GM18867 (cell line): ENCODE results near the gene PTPRE.

ENCODE experiments used
- ATAC-seq: cut with Tn5 transposase; IDR thresholded peaks from one replicate; pipeline ENCODE4 v1.9.1; 2021; ENCODE audit warnings: mild to moderate bottlenecking, moderate library complexity; ENCODE audit not compliant: unreplicated experiment

The PTPRE gene

DNA sequence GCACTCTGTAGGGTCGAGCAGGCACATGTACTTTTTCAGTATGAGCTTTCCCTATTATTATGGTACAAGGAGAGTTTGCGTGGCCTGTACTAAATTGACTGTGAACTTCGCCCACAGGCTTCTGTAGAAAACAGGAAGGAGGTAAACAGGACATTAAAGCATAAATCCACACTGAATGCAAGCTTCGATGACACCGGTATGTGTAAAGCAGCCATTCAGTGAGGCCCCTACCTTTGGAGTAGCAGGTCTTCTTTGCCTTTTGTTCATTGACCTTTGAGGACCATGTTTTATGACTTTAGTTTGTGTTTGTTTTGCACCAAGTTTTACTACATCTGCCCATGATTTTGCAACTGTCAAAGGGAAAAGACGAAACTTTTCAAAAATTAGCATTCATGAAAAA lies 204.8 kb downstream of the PTPRE start:
- no peak for ATAC-seq

DNA sequence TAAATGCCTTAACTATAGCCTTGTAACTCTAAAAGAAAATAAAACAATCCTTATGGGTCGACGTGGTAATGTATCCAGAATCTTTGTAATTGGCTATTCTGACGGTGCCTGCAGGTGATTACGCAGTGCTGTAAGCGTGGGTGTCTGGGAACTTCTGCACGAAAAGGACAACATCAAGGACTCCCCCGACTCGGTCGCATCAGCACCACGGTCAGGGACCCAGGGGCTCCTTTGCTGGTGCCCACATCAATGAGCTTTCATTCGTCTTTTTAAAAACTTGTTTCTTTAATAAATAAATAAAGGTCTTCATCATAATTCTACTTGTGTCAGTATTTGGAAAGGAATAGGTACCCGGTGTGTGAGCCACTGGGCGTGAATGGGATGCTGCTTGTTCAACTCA lies 206.1 kb downstream of the PTPRE start:
- ATAC-seq: no peak

DNA sequence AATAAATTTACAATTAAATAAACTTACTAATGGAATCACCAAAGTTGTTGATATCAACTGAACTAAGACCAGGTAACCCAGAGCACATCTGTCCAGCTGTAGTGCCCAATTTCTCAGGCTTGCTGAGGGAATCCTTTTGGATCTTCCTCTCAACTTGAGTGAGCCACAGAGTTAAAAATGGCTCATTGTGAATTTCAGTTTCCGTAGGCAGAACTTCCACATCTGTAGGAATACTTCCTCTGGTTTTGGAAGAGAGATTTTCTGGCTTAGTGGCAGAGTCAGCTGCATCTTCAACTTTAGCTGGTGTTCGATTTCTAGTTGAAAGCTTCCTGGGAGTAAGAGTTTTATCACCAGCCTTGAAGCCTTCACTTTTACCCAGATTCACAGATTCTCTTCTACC lies 208.0 kb downstream of the PTPRE start:
- ATAC-seq: no peak

DNA sequence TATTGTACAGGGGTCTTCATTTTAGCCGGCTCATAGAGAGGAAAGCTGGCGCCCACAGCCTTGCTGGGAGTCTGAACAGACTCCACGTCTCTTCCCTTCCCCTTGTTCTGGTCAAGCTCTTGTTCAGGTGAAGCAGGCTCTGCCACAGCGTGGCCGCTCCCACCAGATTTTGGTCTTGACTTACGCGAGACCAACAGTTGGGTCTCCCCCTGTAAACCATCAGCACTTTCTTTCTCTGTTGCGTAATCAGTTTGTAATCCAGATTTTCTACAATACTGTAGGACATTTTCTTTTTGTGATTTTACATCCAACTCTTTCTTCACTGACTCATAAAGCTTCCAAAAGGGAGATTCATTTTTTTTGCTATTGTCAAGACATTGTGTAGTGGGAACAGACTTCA lies 208.5 kb downstream of the PTPRE start:
- ATAC-seq: no peak

DNA sequence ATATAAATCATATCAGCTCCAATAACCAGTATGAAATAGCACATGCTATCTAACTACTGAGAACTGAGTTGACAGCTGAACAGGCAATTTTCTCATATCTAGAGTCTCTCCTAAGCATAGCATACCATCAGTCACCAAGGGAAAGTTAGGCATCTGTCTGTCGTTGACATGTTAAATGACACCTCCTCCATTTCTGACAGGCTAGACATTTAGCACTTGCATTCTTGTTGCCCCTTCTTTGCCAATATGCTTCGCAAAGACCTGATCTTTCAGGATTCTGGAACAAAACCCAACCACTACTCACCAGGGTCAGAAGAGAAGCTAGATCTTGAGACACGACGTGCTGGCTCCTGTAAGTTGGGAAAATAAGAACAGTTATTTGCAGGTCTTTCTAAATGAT lies 209.3 kb downstream of the PTPRE start:
- no peak for ATAC-seq

DNA sequence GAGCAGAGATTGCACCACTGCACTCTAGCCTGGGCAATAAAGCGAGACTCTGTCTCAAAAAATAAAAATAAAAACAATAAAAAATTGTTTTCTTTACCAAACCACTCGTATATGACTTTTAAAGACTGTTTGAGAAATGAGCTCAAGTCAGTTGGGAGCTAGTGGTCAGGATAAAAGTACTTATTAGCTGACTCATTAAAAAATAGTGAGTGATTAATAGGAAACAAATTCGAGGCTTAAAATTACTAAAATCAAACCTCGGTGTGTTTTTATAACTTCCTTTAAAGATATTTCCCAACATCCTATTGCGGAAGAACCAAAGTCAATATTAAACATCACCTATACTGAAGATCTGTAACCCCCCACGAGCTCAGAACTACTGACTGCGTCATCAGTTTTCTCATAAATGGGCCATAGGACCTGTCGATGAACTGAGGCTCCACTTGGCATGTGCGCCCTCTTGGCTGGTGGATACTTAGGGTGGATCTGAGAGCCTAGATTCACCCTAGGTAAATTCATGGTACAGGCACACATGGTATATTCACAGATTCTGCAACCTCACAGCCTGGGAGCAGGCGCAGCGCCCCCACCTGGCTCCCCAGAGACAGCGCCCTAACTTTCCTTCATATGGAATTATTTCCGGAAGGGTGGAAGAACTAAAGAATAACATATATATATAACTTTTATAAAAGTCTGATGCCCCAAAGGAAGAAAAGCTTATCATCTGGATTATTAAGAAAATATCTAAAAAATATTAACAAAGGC lies 210.1 kb downstream of the PTPRE start:
- ATAC-seq: no peak

DNA sequence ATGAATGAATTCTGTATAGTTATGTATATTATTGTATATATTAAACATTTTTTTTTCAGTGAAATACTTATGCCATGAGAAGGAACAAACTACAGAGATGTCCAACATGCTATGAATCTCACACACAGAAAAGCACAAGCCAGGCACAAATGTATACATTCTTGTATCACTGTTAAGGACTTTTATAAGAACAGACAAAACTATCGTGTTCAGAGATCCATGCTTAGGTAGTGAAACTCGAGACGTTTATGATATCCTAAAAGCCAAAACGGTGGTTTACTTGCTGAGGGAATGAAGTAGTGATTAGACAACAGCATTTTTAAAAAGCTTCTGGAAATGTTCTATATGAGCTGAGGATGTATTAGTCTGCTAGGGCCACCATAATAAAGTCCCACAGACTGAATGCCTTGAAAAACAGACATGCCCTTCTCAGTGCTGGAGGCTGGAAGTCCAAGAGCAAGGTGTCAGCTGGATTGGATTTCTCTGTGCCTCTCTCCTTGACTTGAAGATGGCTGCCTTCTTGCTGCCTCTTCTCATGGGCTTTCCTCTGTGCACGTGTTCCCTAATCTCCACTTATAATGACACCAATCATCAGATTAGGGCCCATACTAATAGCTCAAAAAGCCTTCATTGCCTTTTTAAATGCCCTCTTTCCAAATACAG lies 215.0 kb downstream of the PTPRE start:
- ATAC-seq: no peak

DNA sequence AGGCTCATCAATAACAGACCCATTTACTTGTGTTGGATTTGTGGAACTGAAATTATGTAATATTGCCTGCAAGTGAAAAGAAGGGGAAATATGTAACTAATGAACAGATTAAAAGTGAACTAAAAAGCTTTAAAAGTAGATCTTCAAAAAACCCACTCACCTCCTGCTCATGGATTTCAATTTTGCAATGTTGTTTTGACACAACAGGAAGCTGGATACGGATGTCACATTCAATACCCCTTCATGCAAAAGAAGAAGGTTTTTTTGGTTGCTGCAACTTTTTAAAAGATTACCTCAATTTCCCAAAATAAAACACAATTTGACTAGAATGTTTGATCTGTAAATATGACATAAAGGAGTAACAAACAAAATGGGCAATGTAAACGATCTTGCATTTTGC lies 216.0 kb downstream of the PTPRE start:
- ATAC-seq: no peak

DNA sequence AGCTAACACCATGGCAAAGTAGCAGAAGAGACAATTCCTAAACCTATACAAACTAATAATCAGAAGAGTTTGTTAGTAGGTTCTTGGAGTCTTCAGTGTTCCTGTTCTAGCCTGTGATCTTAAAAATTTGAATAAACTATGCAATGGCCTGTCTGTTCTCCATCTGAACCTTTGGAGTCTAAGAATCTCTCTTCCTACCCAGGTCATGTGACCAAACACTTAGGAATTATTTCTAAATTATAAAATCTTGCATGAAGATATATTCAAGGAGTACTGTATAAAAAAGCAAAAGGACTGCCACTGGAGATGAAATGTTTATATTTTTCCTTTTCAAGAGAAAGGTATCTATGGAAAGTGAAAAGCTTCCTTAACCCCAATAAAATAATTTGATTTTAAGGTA lies 216.9 kb downstream of the PTPRE start:
- no peak for ATAC-seq

DNA sequence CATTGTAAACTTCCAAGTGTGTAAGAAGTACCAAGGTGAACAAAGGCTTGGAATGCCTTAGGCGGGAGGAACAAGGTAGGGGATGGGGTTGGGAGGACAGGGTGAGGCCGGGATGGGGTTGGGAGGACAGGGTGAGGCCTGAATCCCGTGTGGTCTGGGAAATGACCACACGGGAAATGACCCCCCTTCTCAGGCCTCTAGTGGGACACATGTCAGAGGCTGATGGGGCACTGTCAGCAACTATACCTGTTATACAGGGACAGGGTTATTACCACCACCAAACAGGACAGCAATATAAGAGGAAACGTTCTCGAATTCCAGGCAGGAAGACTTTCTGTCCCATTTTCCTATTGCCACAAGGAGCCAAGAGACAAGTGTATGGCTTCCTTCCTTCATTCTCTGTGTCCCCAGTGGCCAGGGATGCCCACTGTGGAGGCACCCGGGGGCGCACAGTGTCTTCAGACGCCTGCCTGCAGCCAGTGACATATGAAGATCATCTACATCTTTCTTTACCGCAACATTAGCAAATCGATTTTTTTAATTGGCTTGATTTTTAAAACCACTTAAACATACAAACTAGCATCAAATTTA lies 218.0 kb downstream of the PTPRE start:
- ATAC-seq: no peak

DNA sequence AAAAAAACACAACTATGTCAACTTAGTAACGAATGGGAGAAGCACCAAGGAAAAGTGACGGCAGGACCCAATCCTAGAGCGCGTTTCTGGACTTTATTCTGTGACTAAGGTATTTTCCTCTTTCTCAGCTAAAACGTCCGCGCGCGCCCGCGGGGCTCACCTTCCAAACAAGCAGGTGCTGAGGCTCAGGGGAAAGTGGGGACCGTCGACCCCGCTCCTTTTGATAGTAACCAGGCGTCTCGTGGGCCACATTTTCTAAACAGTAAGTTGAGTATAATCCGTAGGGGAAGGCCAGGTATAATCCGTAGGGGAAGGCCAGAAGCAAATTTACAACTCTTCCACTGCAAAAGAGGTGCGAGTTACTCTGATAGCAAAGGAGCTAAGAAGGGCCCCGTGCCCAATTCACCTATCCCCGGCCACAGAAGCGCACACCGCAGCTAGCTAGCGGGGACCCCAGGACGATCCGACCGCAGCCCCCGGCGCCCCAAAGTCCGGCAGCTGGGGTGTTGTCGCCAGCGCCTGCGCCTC lies 218.6 kb downstream of the PTPRE start:
- ATAC-seq: peak; percentile 5

DNA sequence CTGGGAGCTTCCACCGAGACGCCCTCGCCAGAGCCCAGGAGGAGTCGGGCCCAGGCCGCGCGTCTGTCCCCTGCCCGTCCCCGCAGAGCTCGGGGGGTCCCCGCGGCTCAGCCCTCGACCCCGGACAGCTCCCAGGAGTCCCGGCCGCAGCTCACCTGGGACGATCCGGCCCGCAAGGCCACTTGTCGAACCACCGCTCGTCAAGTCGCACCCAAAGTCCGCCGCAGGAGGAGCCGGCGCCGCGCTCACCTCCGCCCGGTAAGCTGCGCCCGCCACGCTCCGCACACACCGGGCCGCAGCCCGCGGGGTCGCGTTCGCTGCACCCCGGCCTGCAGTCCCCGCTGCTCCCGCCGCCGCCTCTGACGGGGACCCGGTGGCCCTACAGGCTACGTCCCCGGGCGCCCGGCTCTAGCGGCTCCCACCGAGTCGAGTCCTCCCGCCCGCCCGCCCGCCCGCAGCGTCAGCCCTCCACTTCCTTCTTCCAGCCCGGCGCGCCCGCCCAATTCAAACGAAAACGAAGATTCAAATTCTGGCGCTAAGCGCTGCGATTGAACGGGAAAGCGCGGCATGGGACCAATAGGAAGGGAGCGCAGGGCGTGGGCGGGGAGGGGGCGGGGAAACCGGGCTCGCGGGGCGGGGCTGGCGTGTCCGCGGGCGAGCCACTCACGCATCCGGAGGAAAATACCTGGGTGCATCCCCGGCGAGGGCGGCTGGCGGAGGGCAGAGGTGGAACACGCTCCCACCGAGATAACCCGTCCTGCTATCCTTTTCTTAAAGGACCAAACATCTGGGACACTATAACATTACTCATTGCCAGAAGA lies 219.3 kb downstream of the PTPRE start, which contains the start of gene MKI67:
Gene MKI67, minus strand, starts transcription at position 480 of the 821 bp plus-strand sequence. CDS start 756 bp downstream, outside the sequence.
- peak; percentile 85 for ATAC-seq

DNA sequence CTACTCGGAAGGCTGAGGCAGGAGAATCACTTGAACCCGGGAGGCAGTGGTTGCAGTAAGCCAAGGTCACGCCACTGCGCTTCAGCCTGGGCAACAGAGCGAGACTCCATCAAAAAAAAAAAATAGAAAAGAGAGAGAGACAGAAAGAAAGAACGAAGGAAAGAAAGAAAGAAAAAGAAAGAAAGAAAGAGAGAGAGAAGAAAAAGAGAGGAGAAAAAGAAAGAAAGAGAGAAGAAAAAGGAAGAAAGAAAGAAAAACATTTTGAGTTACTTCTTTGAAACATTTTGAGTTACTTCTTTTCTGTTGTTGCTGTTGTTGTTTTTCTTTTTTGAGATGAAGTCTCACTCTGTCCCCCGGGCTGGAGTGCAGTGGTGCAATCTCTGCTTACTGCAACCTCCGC lies 221.7 kb downstream of the PTPRE start:
- ATAC-seq: no peak

DNA sequence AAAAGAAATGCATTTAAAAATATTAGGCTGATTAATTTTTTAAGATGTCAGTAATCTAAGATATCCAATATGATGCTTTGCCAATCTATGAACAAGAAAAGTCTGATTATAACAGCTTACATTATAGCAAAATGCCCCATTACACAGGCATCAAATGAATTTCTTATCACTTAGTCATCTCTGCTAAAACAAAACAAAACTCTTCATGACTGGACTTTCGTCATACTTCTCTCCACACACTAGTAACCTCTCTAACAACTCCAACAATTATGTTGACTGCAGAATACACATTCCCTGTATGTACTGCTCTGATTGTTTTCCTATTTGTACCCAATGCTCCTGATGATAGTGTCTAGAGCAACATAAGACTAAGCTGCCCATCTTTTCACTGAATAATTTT lies 223.1 kb downstream of the PTPRE start:
- no peak for ATAC-seq
